Bronchial epithelial cell (primary cell): ENCODE results near the gene ZFAND3. TPM values are rescaled to one million over a fixed set of nuclear protein-coding genes. Genes with fewer than 3 reads are reported as not detected.

Experiments
- DNase-seq: peaks from one replicate; pipeline ENCODE4 v3.0.0-alpha.2; 2010; ENCODE audit warnings: low read depth
- FAIRE-seq: peaks from 2 replicates; lab custom pipeline; 2011; peaks lifted over from hg19 to GRCh38; lab: Jason Lieb, UNC
- H3K27me3 ChIP-seq: 2 replicates; pipeline ENCODE4 v1.5.1; 2011; ENCODE audit warnings: low read length; ENCODE audit not compliant: control insufficient read depth, insufficient read depth
- H3K36me3 ChIP-seq: 2 replicates; pipeline ENCODE4 v1.5.1; 2011; ENCODE audit warnings: low read length; ENCODE audit not compliant: control insufficient read depth, insufficient read depth
- H3K4me3 ChIP-seq: 2 replicates; pipeline ENCODE4 v1.5.1; 2011; ENCODE audit warnings: mild to moderate bottlenecking, low read depth, low read length, control low read depth
- total RNA-seq: library from RNA; depleted of rRNA; stranded (reverse); fragments of >200 nt; gene quantifications from 2 replicates; pipeline ENCODE4 v1.2.1, GENCODE V29; 2014
- TF ChIP-seq, protein P1 (sequence below): IDR thresholded peaks from 2 replicates; pipeline ENCODE4 v1.5.1; 2011; ENCODE audit warnings: mild to moderate bottlenecking, moderate library complexity, low read length, control low read depth, inconsistent platforms; ENCODE audit not compliant: insufficient read depth, severe bottlenecking

Gene ZFAND3
- total RNA-seq, 1 donor from 2014 or later, result 25.5 TPM

DNA sequence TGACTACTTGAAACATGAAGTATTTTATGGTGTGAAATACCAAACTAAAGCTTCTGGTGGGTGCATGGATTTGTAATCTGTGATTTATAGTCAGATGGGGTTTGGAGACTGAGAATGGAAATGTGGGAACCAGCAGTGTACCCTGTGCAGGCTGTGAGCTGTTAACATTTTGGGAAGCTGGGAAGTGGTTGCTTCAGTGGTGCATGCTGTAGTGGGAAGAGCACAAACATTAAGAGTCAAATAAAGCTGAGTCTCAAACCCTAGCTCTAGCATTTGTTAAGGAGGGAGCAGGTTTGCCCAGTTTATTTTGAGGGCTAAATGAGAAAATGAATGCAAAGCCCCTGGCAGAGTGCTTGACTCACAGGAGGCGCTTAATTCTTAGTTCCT lies 235.7 kb downstream of the ZFAND3 start:
- Histone ChIP-seq H3K27me3 (no peaks in the 10 kb centered on the region), H3K36me3 (peaks cover 1% of the 10 kb centered on the region), H3K4me3 (no peak overlapping the region)
- FAIRE-seq (no peak), DNase-seq (no peak)
- TF ChIP-seq, protein P1, sequence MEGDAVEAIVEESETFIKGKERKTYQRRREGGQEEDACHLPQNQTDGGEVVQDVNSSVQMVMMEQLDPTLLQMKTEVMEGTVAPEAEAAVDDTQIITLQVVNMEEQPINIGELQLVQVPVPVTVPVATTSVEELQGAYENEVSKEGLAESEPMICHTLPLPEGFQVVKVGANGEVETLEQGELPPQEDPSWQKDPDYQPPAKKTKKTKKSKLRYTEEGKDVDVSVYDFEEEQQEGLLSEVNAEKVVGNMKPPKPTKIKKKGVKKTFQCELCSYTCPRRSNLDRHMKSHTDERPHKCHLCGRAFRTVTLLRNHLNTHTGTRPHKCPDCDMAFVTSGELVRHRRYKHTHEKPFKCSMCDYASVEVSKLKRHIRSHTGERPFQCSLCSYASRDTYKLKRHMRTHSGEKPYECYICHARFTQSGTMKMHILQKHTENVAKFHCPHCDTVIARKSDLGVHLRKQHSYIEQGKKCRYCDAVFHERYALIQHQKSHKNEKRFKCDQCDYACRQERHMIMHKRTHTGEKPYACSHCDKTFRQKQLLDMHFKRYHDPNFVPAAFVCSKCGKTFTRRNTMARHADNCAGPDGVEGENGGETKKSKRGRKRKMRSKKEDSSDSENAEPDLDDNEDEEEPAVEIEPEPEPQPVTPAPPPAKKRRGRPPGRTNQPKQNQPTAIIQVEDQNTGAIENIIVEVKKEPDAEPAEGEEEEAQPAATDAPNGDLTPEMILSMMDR, result no peak

DNA sequence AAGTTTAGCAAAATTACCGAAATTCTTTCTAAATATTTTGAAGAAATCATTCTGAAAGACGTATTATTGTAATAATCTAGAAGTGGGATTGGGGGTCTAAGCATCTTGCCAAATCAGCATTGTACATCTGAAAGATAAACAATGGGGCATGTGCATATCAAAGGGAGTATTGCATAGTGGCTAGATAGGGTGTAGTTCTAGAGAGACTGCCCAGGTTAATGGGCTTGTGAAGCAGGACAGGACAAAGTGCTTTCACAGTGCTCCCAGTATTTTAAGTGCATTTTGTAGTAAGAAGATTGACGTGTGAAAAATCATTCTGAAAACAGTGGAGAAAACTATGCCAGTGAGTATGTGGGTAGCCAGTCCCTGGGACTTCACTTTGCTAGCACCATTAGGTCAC lies 236.8 kb downstream of the ZFAND3 start:
- H3K27me3 ChIP-seq, result no peaks in the 10 kb centered on the region
- DNase-seq, result no peak
- TF ChIP-seq, protein P1, result no peak
- H3K36me3 ChIP-seq, result peaks cover 3% of the 10 kb centered on the region
- FAIRE-seq, result no peak
- no peak overlapping the region for H3K4me3 ChIP-seq

DNA sequence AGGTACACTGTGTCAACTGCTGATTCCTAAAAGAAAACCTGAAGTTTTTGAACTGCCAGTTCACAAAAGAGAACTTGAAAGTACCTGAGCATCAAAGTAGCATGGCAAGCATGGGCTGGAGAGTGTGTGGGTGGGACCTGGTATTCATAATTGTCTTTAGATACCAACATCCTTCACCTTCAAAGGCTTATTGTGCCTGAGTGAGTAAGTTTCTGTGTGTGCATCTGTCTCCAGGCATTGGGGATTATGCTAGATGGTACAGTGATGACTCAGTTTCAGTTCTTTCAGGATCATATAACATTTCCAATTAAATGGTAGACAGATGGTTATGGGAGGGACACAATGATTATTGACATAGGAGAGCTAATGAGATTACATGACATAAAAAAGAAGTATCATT lies 238.5 kb downstream of the ZFAND3 start:
- Histone ChIP-seq H3K4me3 (no peak overlapping the region), H3K27me3 (no peaks in the 10 kb centered on the region), H3K36me3 (peaks cover 8% of the 10 kb centered on the region)
- DNase-seq (peak; percentile 96), FAIRE-seq (no peak)
- TF ChIP-seq, protein P1, result no peak

DNA sequence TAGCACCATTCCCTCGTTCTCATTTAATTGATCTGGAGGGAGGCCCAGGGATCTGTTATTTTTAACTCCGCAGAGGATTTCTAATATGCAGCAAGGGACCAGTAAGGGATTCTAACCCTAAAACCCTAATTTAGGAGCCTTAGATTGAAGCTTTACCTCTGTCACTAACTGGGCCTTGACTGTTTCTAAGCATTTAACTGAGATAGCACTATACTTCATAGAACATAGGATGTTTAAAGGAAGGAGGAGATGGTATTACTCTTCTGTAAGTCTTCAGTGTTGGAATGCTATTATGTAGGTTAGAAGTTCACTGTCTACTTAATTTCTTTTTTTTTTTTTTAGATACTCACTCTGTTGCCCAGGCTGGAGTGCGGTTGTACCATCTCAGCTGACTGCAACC lies 242.5 kb downstream of the ZFAND3 start:
- TF ChIP-seq, protein P1, result no peak
- H3K27me3 ChIP-seq, result no peaks in the 10 kb centered on the region
- DNase-seq, result no peak
- FAIRE-seq, result no peak
- H3K4me3 ChIP-seq, result no peak overlapping the region
- H3K36me3 ChIP-seq, result peaks cover 12% of the 10 kb centered on the region

DNA sequence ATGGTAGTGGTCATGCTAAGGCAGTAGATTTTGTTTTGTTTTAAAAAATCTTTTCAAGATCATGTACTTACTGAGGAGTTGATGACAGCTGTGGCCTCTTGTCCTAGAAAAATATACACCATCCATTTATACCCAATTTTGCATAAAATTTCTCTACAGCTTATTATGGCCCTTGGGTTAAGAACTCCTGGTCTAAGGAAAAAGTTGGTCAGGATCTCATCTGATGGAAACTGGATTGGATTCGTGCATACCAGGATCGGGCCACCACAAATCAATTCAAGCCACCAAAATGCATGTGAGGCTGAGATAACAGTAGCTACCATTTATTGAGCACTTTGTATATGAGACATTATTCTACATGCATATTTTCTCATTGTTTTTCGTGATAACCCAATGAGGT lies 244.4 kb downstream of the ZFAND3 start:
- TF ChIP-seq, protein P1, result no peak
- Histone ChIP-seq H3K4me3 (no peak overlapping the region), H3K36me3 (peaks cover 11% of the 10 kb centered on the region), H3K27me3 (no peaks in the 10 kb centered on the region)
- FAIRE-seq (no peak), DNase-seq (no peak)

DNA sequence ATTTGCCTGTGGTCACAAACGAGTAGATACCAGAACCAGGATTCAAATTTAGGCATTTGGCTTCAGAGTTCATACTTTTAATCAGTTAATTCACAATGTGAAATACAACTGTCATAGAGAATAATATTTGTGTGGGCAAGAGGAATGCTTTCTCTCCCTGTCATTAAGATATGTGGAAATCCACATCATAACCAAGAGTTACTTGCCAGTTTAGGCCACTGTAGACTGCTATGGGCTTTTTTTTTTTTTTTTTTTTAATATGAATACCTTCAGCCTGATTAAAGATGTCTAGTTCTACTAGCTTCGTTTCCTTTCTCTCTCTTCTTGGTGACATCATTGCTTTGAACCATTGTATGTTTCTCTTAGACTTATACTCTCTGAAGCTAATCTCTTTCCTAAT lies 244.9 kb downstream of the ZFAND3 start:
- FAIRE-seq (no peak), DNase-seq (no peak)
- TF ChIP-seq, protein P1, result no peak
- H3K27me3 ChIP-seq, result no peaks in the 10 kb centered on the region
- no peak overlapping the region for H3K4me3 ChIP-seq
- H3K36me3 ChIP-seq, result peaks cover 11% of the 10 kb centered on the region
